HepG2 (cell line): ENCODE results near the gene VEZF1. TPM values are rescaled to one million over a fixed set of nuclear protein-coding genes. Genes with fewer than 3 reads are reported as not detected.

Experiments used
- BRCA1 ChIP-seq: sonication (generic); formaldehyde crosslinking; IDR thresholded peaks from 2 replicates; pipeline ENCODE4 v1.4.0; 2020; ENCODE audit warnings: missing genetic modification reagents
- CAMTA2 ChIP-seq: sonication (generic); formaldehyde crosslinking; IDR thresholded peaks from 2 replicates; pipeline ENCODE4 v1.4.0; 2020; ENCODE audit warnings: mild to moderate bottlenecking, missing genetic modification reagents, borderline replicate concordance
- ELK4 ChIP-seq: sonication (generic); formaldehyde crosslinking; IDR thresholded peaks from 2 replicates; pipeline ENCODE4 v1.9.0; 2021; ENCODE audit warnings: missing genetic modification reagents, borderline replicate concordance
- FOXP4 ChIP-seq: sonication (generic); formaldehyde crosslinking; IDR thresholded peaks from 2 replicates; pipeline ENCODE4 v1.4.0; 2020; ENCODE audit warnings: missing genetic modification reagents
- HNF4G ChIP-seq, 2 experiments: sonication (generic) in 1 of 2; formaldehyde crosslinking in 1 of 2; IDR thresholded peaks; 2 replicates each; pipeline versions ENCODE4 v1.4.0 to v1.6.1; 2011 to 2020; ENCODE audit warnings: borderline replicate concordance in 2 of 2, low read depth in 2 of 2, mild to moderate bottlenecking in 2 of 2, low read length in 1 of 2, missing genetic modification reagents in 1 of 2, moderate library complexity in 1 of 2
- JUNB ChIP-seq: sonication (generic); formaldehyde crosslinking; IDR thresholded peaks from 2 replicates; pipeline ENCODE4 v1.8.0; 2022; ENCODE audit warnings: missing genetic modification reagents, mild to moderate bottlenecking, borderline replicate concordance
- JUND ChIP-seq: sonication (generic); formaldehyde crosslinking; IDR thresholded peaks from 2 replicates; pipeline ENCODE4 v1.8.0; 2022; ENCODE audit warnings: mild to moderate bottlenecking, missing genetic modification reagents
- KLF13 ChIP-seq: sonication (generic); formaldehyde crosslinking; IDR thresholded peaks from 2 replicates; pipeline ENCODE4 v1.4.0; 2020; ENCODE audit warnings: mild to moderate bottlenecking, missing genetic modification reagents
- MAFF ChIP-seq: IDR thresholded peaks from 2 replicates; pipeline ENCODE4 v1.6.1; 2011; ENCODE audit warnings: low read depth, low read length, improper control_type of control experiment
- MTF1 ChIP-seq: sonication (generic); formaldehyde crosslinking; IDR thresholded peaks from 2 replicates; pipeline ENCODE4 v1.5.0; 2020; ENCODE audit warnings: missing genetic modification reagents
- PHF8 ChIP-seq: sonication (generic); formaldehyde crosslinking; IDR thresholded peaks from 2 replicates; pipeline ENCODE4 v1.5.0; 2020; ENCODE audit warnings: missing genetic modification reagents
- POLR2AphosphoS5 ChIP-seq: IDR thresholded peaks from 2 replicates; pipeline ENCODE4 v1.6.1; 2012; ENCODE audit warnings: low read depth, low read length
- REST ChIP-seq, 2 experiments: IDR thresholded peaks; 2 replicates each; pipeline ENCODE4 v1.6.1; 2011 to 2012; ENCODE audit warnings: low read length in 2 of 2, borderline replicate concordance in 1 of 2, low read depth in 1 of 2, mild to moderate bottlenecking in 1 of 2, moderate library complexity in 1 of 2
- SRSF4 ChIP-seq: fragments of 200-400 bp; formaldehyde crosslinking; IDR thresholded peaks from one replicate; pipeline ENCODE4 v1.6.1; 2018; ENCODE audit warnings: mild to moderate bottlenecking, low read depth, low read length, moderate library complexity; ENCODE audit not compliant: poor library complexity, severe bottlenecking
- WIZ ChIP-seq: sonication (generic); formaldehyde crosslinking; IDR thresholded peaks from 2 replicates; pipeline ENCODE4 v1.5.1; 2020; ENCODE audit warnings: mild to moderate bottlenecking, missing genetic modification reagents
- ZBTB14 ChIP-seq: sonication (generic); formaldehyde crosslinking; IDR thresholded peaks from 2 replicates; pipeline ENCODE4 v1.4.0; 2020; ENCODE audit warnings: missing genetic modification reagents
- ZBTB8A ChIP-seq: sonication (generic); formaldehyde crosslinking; IDR thresholded peaks from 2 replicates; pipeline ENCODE4 v1.4.0; 2020; ENCODE audit warnings: mild to moderate bottlenecking, low read depth, missing genetic modification reagents, borderline replicate concordance
- ZGPAT ChIP-seq: IDR thresholded peaks from 2 replicates; pipeline ENCODE4 v1.6.1; 2016; ENCODE audit warnings: mild to moderate bottlenecking
- ZNF562 ChIP-seq: sonication (generic); formaldehyde crosslinking; IDR thresholded peaks from 2 replicates; pipeline ENCODE4 v1.8.0; 2022; ENCODE audit warnings: missing genetic modification reagents, borderline replicate concordance
- ZNF674 ChIP-seq: sonication (generic); formaldehyde crosslinking; IDR thresholded peaks from 2 replicates; pipeline ENCODE4 v1.5.0; 2020; ENCODE audit warnings: low read depth, mild to moderate bottlenecking, missing genetic modification reagents
- ZNF816 ChIP-seq: sonication (generic); formaldehyde crosslinking; IDR thresholded peaks from 2 replicates; pipeline ENCODE4 v1.8.0; 2022; ENCODE audit warnings: missing genetic modification reagents, mild to moderate bottlenecking, borderline replicate concordance
- polyA plus RNA-seq, 8 experiments: library from polyadenylated mRNA; depleted of rRNA in 3 of 8; stranded (reverse) in 7 of 8; unstranded in 1 of 8; fragments of >200 nt; fragmentation: Illumina TruSeq in 4 of 8; extraction: Trizol in 4 of 8; gene quantifications; 2 replicates each; pipeline versions ENCODE4 v1.2.1 to v1.2.3, GENCODE V29; 2011 to 2016; ENCODE audit warnings: low read depth in 4 of 8, missing spikeins in 1 of 8, mixed read lengths in 1 of 8; ENCODE audit not compliant: insufficient read depth in 1 of 8
- total RNA-seq, 5 experiments: library from RNA; depleted of rRNA; stranded (reverse); fragments of >200 nt; fragmentation: Illumina TruSeq; extraction: Trizol; gene quantifications; 2 replicates each; pipeline ENCODE4 v1.2.3, GENCODE V29; 2016; ENCODE audit warnings: low read depth in 1 of 5

Gene VEZF1
- total and polyA plus RNA-seq, 2 of the 13 experiments (the other 11 are each of a cell fraction or from before 2014, with no cell fraction given), result 45.9 to 49.7 TPM

- no peak for TF ChIP-seq BRCA1 (CRISPR knock-in tag)
- no peak for TF ChIP-seq ZBTB14 (CRISPR knock-in tag)
- no peak for TF ChIP-seq KLF13
- TF ChIP-seq ZGPAT (CRISPR knock-in tag), result peak; percentile 82
- TF ChIP-seq POLR2AphosphoS5, result no peak
- no peak for TF ChIP-seq PHF8 (CRISPR knock-in tag)
- TF ChIP-seq ZNF816 (CRISPR knock-in tag), result no peak
- TF ChIP-seq ZBTB8A, result no peak
- no peak for TF ChIP-seq MAFF
- TF ChIP-seq REST (IDR thresholded peaks at IDR 0.05; ENCODE audit: borderline replicate concordance in 1 of 2, low read depth in 1 of 2, low read length in 2 of 2), result 0 out of 4 replicates have a peak, but pooled peaks of 1 of the 2 experiments have one; percentile 22
- TF ChIP-seq JUNB (CRISPR knock-in tag), result no peak
- no peak for TF ChIP-seq MTF1
- no peak for TF ChIP-seq ELK4 (CRISPR knock-in tag)
- TF ChIP-seq WIZ (CRISPR knock-in tag), result no peak
- TF ChIP-seq SRSF4, result no peak
- TF ChIP-seq ZNF562 (CRISPR knock-in tag), result no peak
- TF ChIP-seq HNF4G (IDR thresholded peaks at IDR 0.05; ENCODE audit: borderline replicate concordance, low read depth, low read length), result peak; percentile 97
- TF ChIP-seq HNF4G (CRISPR knock-in tag; IDR thresholded peaks at IDR 0.05; ENCODE audit: borderline replicate concordance, low read depth), result peak; percentile 99
- no peak for TF ChIP-seq CAMTA2 (CRISPR knock-in tag)
- peak; percentile 89 for TF ChIP-seq FOXP4
- TF ChIP-seq ZNF674, result no peak
- no peak for TF ChIP-seq JUND (CRISPR knock-in tag)
These were observed 50.0 kb downstream of the VEZF1 start (continued) for GRCh38 chr17:57938061-57938502.
